A549 (cell line): ENCODE measurements around the gene HS3ST3B1. TPM values are rescaled to one million over a fixed set of nuclear protein-coding genes. Genes with fewer than 3 reads are reported as not detected.

Experiments
- ATAC-seq, 2 experiments: fragments of 200-7000 bp in 1 of 2; fragments of >200 bp in 1 of 2; cut with Nextera tagmentation in 1 of 2; cut with Tn5 transposase in 1 of 2; 3 replicates each; pipeline versions ENCODE4 v1.8.0 to v1.9.1; 2018 to 2020; ENCODE audit warnings: mild to moderate bottlenecking in 1 of 2, moderate library complexity in 1 of 2
- CTCF ChIA-PET: fragments of 300-600 bp; sonication (Branson Sonifier 250); formaldehyde crosslinking; extraction: SDS; loops from one replicate; lab custom pipeline; 2021; ENCODE audit warnings: antibody characterized with exemption, inconsistent platforms; lab: Yijun Ruan, JAX
- POLR2A ChIA-PET: fragments of 350-600 bp; formaldehyde crosslinking; extraction: SDS; loops from one replicate; lab custom pipeline; 2021; ENCODE audit warnings: antibody characterized with exemption, inconsistent platforms; lab: Yijun Ruan, JAX
- DNase-seq, 2 experiments: peaks; one replicate each; pipeline versions ENCODE4 v3.0.0 to v3.0.0-alpha.2; 2011 to 2016; ENCODE audit warnings: low read depth in 1 of 2, low spot score in 1 of 2
- FAIRE-seq: peaks from 2 replicates; lab custom pipeline; 2011; peaks lifted over from hg19 to GRCh38; lab: Jason Lieb, UNC
- H3K27ac ChIP-seq, 2 experiments: fragments of >200 bp; sonication (Bioruptor Twin); formaldehyde crosslinking; 3 replicates each; pipeline ENCODE4 v1.5.1; 2016 to 2017
- H3K4me1 ChIP-seq: fragments of >200 bp; sonication (Bioruptor Twin); formaldehyde crosslinking; 3 replicates; pipeline ENCODE4 v1.6.1; 2016
- H3K4me2 ChIP-seq: fragments of >200 bp; sonication (Bioruptor Twin); formaldehyde crosslinking; 3 replicates; pipeline ENCODE4 v1.6.1; 2016
- H3K4me3 ChIP-seq: fragments of >200 bp; sonication (Bioruptor Twin); formaldehyde crosslinking; 3 replicates; pipeline ENCODE4 v1.5.1; 2016
- H3K9me3 ChIP-seq: fragments of >200 bp; sonication (Bioruptor Twin); formaldehyde crosslinking; 3 replicates; pipeline ENCODE4 v1.6.1; 2016
- E2F6 ChIP-seq: IDR thresholded peaks from 2 replicates; pipeline ENCODE4 v1.6.1; 2012; ENCODE audit warnings: low read depth, borderline replicate concordance
- EHMT2 ChIP-seq: fragments of 200-600 bp; sonication (generic); IDR thresholded peaks from 2 replicates; pipeline ENCODE4 v1.6.1; 2016; ENCODE audit warnings: antibody characterized with exemption, low read depth, mild to moderate bottlenecking, moderate library complexity
- ELK1 ChIP-seq: fragments of 150-350 bp; IDR thresholded peaks from 2 replicates; pipeline ENCODE4 v1.6.1; 2014; ENCODE audit warnings: low read depth, mild to moderate bottlenecking, low read length
- GATA3 ChIP-seq: IDR thresholded peaks from 2 replicates; pipeline ENCODE4 v1.6.1; 2012; ENCODE audit warnings: borderline replicate concordance
- HES2 ChIP-seq: fragments of >200 bp; sonication (Bioruptor Twin); formaldehyde crosslinking; IDR thresholded peaks from 2 replicates; pipeline ENCODE4 v1.6.1; 2016
- HOXB13 ChIP-seq: fragments of 250-450 bp; sonication (Bioruptor Pico); IDR thresholded peaks from 2 replicates; pipeline ENCODE4 v1.5.0; 2020; ENCODE audit warnings: low read depth, mild to moderate bottlenecking, moderate library complexity
- JUN ChIP-seq, 2 experiments: fragments of >200 bp; sonication (Bioruptor Twin); formaldehyde crosslinking; IDR thresholded peaks; 2 replicates in 1 of 2; 3 replicates in 1 of 2; pipeline ENCODE4 v1.6.1; 2016 to 2017
- JUNB ChIP-seq: fragments of >200 bp; sonication (Bioruptor Twin); formaldehyde crosslinking; IDR thresholded peaks from 2 replicates; pipeline ENCODE4 v1.6.1; 2016
- KDM5A ChIP-seq: fragments of 200-600 bp; sonication (generic); IDR thresholded peaks from 2 replicates; pipeline ENCODE4 v1.6.1; 2016; ENCODE audit warnings: antibody characterized with exemption, mild to moderate bottlenecking
- MYC ChIP-seq: IDR thresholded peaks from 2 replicates; pipeline ENCODE4 v1.6.1; 2012; ENCODE audit warnings: mild to moderate bottlenecking, inconsistent platforms, low read length, improper control_type of control experiment, borderline replicate concordance
- NFE2L2 ChIP-seq: fragments of 150-350 bp; conservative IDR thresholded peaks from 2 replicates; pipeline ENCODE4 v1.6.1; 2014; ENCODE audit warnings: low read length
- NR3C1 ChIP-seq: fragments of >200 bp; sonication (Bioruptor Twin); formaldehyde crosslinking; IDR thresholded peaks from 3 replicates; pipeline ENCODE4 v1.6.1; 2017
- RCOR1 ChIP-seq: fragments of 150-350 bp; IDR thresholded peaks from 2 replicates; pipeline ENCODE4 v1.6.1; 2014; ENCODE audit warnings: antibody characterized with exemption, low read length, low read depth
- REST ChIP-seq: fragments of 200-600 bp; sonication (generic); IDR thresholded peaks from 2 replicates; pipeline ENCODE4 v1.6.1; 2016; ENCODE audit warnings: antibody characterized with exemption, mild to moderate bottlenecking, moderate library complexity
- RNF2 ChIP-seq: fragments of 200-600 bp; sonication (generic); IDR thresholded peaks from 2 replicates; pipeline ENCODE4 v1.6.1; 2016; ENCODE audit warnings: low read depth, mild to moderate bottlenecking, antibody characterized with exemption, moderate library complexity, borderline replicate concordance
- TFCP2L1 ChIP-seq: fragments of 250-450 bp; sonication (Bioruptor Pico); IDR thresholded peaks from 2 replicates; pipeline ENCODE4 v1.5.0; 2021; ENCODE audit warnings: mild to moderate bottlenecking
- WGBS: methylation state at CpG from one replicate; pipeline ENCODE4 v1.1.6; 2017; ENCODE audit errors: missing lambda C conversion rate; 5-methylcytosine and 5-hydroxymethylcytosine counted together
- polyA plus RNA-seq, 4 experiments: library from polyadenylated mRNA; depleted of rRNA in 3 of 4; stranded (reverse); fragments of >200 nt; fragmentation: RNase III in 1 of 4; extraction: RNeasy Plus Mini Kit Qiagen cat#74134 plus additional on column Dnase treatment in 1 of 4; gene quantifications; 2 replicates in 3 of 4; 3 replicates in 1 of 4; pipeline ENCODE4 v1.2.3, GENCODE V29; 2011 to 2017

Gene HS3ST3B1
- polyA plus RNA-seq, 2 of the 4 experiments (the other 2 are of a cell fraction): 0.15 to 0.44 TPM

GRCh38 chr17:14359163-14360020 is 58.5 kb downstream of the HS3ST3B1 start:
- H3K4me2 ChIP-seq: no peak overlapping the region
- FAIRE-seq: no peak
- no peak overlapping the region for H3K4me3 ChIP-seq
- ATAC-seq: peak in 1 of 2 experiments; percentile 39; a peak in 2 of 6 replicates
- ChIA-PET POLR2A (no interaction called here), CTCF (no interaction called here)
- H3K27ac ChIP-seq: no peak overlapping the region
- no peaks in the 10 kb centered on the region; the same call in 2 of the 3 replicates for H3K4me1 ChIP-seq
- WGBS: 15% methylated on average over 8 of the region's 8 CpGs
- TF ChIP-seq GATA3: no peak
- no peaks in the 10 kb centered on the region for H3K9me3 ChIP-seq
- no peak for DNase-seq

- POLR2A ChIA-PET: no interaction called here
Observed at GRCh38 chr17:14360856-14361255, 60.0 kb downstream of the HS3ST3B1 start.

GRCh38 chr17:14361470-14361869 is 60.6 kb downstream of the HS3ST3B1 start:
- DNase-seq (no peak), FAIRE-seq (no peak), ATAC-seq (no peak)
- CTCF ChIA-PET: no interaction called here
- Histone ChIP-seq H3K4me2 (no peak overlapping the region), H3K9me3 (no peaks in the 10 kb centered on the region), H3K4me1 (no peaks in the 10 kb centered on the region; the same call in 2 of the 3 replicates), H3K27ac (no peak overlapping the region), H3K4me3 (no peak overlapping the region)
- WGBS: 30% methylated on average over 2 of the region's 2 CpGs
- POLR2A ChIA-PET: no interaction called here
- TF ChIP-seq ELK1 (no peak), TFCP2L1 (no peak), NR3C1 (no peak), EHMT2 (no peak), RNF2 (no peak), GATA3 (no peak), HES2 (no peak), HOXB13 (CRISPR knock-in tag) (no peak), JUNB (no peak), RCOR1 (no peak), KDM5A (no peak), MYC (no peak), E2F6 (no peak)

More at GRCh38 chr17:14360856-14361255, 60.0 kb downstream of the HS3ST3B1 start:
- no peak overlapping the region for H3K27ac ChIP-seq
- no peaks in the 10 kb centered on the region for H3K9me3 ChIP-seq
- ATAC-seq (no peak), DNase-seq (no peak), FAIRE-seq (no peak)
- H3K4me2 ChIP-seq: no peak overlapping the region
- no peaks in the 10 kb centered on the region; the same call in 2 of the 3 replicates for H3K4me1 ChIP-seq
- H3K4me3 ChIP-seq: no peak overlapping the region
- CTCF ChIA-PET: no interaction called here
- no peak for TF ChIP-seq NFE2L2
- TF ChIP-seq JUN (IDR thresholded peaks at IDR 0.05): no peak
- TF ChIP-seq RCOR1: no peak
- no peak for TF ChIP-seq REST
- no peak for TF ChIP-seq MYC
- 23% methylated on average over 4 of the region's 4 CpGs for whole genome bisulfite sequencing
